A673 (cell line): ENCODE measurements around the gene DPH7. TPM values are rescaled to one million over a fixed set of nuclear protein-coding genes. Genes with fewer than 3 reads are reported as not detected.
"Not testable (repeated sequence)": the region's sequence is repeated elsewhere in the genome, so short reads cannot be mapped to it uniquely, and the experiment has no call there.

Experiments
- BruUV-seq: library from RNA; stranded (reverse); fragments of 400-500 nt; replicated peaks from 2 replicates; lab custom pipeline; 2021; lab: Mats Ljungman, UMichigan
- CTCF ChIA-PET: fragments of 300-600 bp; sonication (Branson Sonifier 250); formaldehyde crosslinking; loops from one replicate; lab custom pipeline; 2022; ENCODE audit warnings: antibody characterized with exemption; lab: Charles Lee
- POLR2A ChIA-PET: fragments of 300-600 bp; sonication (Branson Sonifier 250); formaldehyde crosslinking; loops from one replicate; lab custom pipeline; 2022; ENCODE audit warnings: antibody characterized with exemption; ENCODE audit not compliant: low non-redundant PET; lab: Charles Lee
- DNase-seq: peaks from one replicate; pipeline ENCODE4 v3.0.0-alpha.2; 2015; ENCODE audit warnings: low spot score
- H3K27ac ChIP-seq: fragments of 200-600 bp; sonication (generic); 2 replicates; pipeline ENCODE4 v1.5.1; 2016; ENCODE audit warnings: mixed run types, low read depth, mild to moderate bottlenecking, mixed read lengths, antibody characterized with exemption, low read length; ENCODE audit not compliant: poor library complexity, severe bottlenecking
- H3K27me3 ChIP-seq: fragments of 200-600 bp; sonication (generic); replicated peaks from 2 replicates; pipeline ENCODE4 v1.6.1; 2017; ENCODE audit warnings: mixed run types, low read depth, mild to moderate bottlenecking, mixed read lengths, antibody characterized with exemption, low read length; ENCODE audit not compliant: insufficient read depth, poor library complexity
- H3K36me3 ChIP-seq: fragments of 200-600 bp; sonication (generic); 2 replicates; pipeline ENCODE4 v1.6.1; 2016; ENCODE audit warnings: mixed run types, mild to moderate bottlenecking, mixed read lengths, antibody characterized with exemption, low read length; ENCODE audit not compliant: insufficient read depth, poor library complexity, severe bottlenecking
- H3K4me1 ChIP-seq: fragments of 200-600 bp; sonication (generic); 2 replicates; pipeline ENCODE4 v1.6.1; 2017; ENCODE audit warnings: mixed run types, mild to moderate bottlenecking, mixed read lengths, antibody characterized with exemption, low read length; ENCODE audit not compliant: insufficient read depth, poor library complexity, severe bottlenecking
- H3K4me3 ChIP-seq: fragments of 200-600 bp; sonication (generic); 2 replicates; pipeline ENCODE4 v1.5.1; 2016; ENCODE audit warnings: low read depth, mixed run types, mild to moderate bottlenecking, mixed read lengths, low read length; ENCODE audit not compliant: poor library complexity, severe bottlenecking
- H3K9me3 ChIP-seq: fragments of 200-600 bp; sonication (generic); 2 replicates; pipeline ENCODE4 v1.6.1; 2016; ENCODE audit warnings: mixed run types, low read depth, mild to moderate bottlenecking, mixed read lengths, antibody characterized with exemption, low read length; ENCODE audit not compliant: poor library complexity, severe bottlenecking
- CTCF ChIP-seq: fragments of 300-800, 200-600 bp; sonication (generic); conservative IDR thresholded peaks from 2 replicates; pipeline ENCODE4 v1.5.1; 2017; ENCODE audit warnings: low read depth, mild to moderate bottlenecking, antibody characterized with exemption, low read length, moderate library complexity, mixed read lengths
- EZH2 ChIP-seq: fragments of 200-600 bp; sonication (generic); IDR thresholded peaks from 2 replicates; pipeline ENCODE4 v1.6.1; 2017; ENCODE audit warnings: borderline replicate concordance, low read depth, mild to moderate bottlenecking, mixed read lengths, antibody characterized with exemption, low read length; ENCODE audit not compliant: poor library complexity, severe bottlenecking
- intact Hi-C: fragments of 100-400 bp; cut with micrococcal nuclease; formaldehyde crosslinking; loops from one replicate; pipeline ENCODE4 v1.10.0; 2022; ENCODE audit not compliant: unreplicated experiment
- total RNA-seq: library from RNA; stranded (reverse); gene quantifications from 2 replicates; pipeline ENCODE4 v1.2.3, GENCODE V29; 2021

The DPH7 gene
- total RNA-seq, 1 experiment from 2014 or later: 56.9 TPM

GRCh38 chr9:137515338-137515724, 63.4 kb downstream of the DPH7 start:
- ChIA-PET CTCF (no interaction called here), POLR2A (no interaction called here)
- Histone ChIP-seq H3K4me1 (no peaks in the 10 kb centered on the region), H3K4me3 (no peak overlapping the region), H3K27ac (no peak overlapping the region), H3K36me3 (no peaks in the 10 kb centered on the region), H3K9me3 (no peaks in the 10 kb centered on the region), H3K27me3 (no peaks in the 10 kb centered on the region)
- DNase-seq: no peak
- intact Hi-C loops: no loop called here
- no TSS peak for BruUV-seq
- no peak for TF ChIP-seq EZH2
- TF ChIP-seq CTCF: no peak

- BruUV-seq: no TSS peak
- CTCF ChIA-PET: no interaction called here
- no peak for DNase-seq
- H3K4me1 ChIP-seq: no peaks in the 10 kb centered on the region
- intact Hi-C loops: no loop called here
- no peaks in the 10 kb centered on the region for H3K9me3 ChIP-seq
- no peaks in the 10 kb centered on the region for H3K27me3 ChIP-seq
- H3K4me3 ChIP-seq: no peak overlapping the region
- H3K36me3 ChIP-seq: no peaks in the 10 kb centered on the region
- no peak overlapping the region for H3K27ac ChIP-seq
- POLR2A ChIA-PET: no interaction called here
- TF ChIP-seq EZH2 (no peak), CTCF (no peak)
Observed at GRCh38 chr9:137514691-137515337, 63.9 kb downstream of the DPH7 start.

GRCh38 chr9:137513801-137514570, 64.7 kb downstream of the DPH7 start:
- H3K27me3 ChIP-seq, H3K9me3 ChIP-seq, H3K27ac ChIP-seq, intact Hi-C loops, H3K4me3 ChIP-seq, DNase-seq, H3K4me1 ChIP-seq, CTCF ChIA-PET, BruUV-seq, H3K36me3 ChIP-seq, POLR2A ChIA-PET: not testable (repeated sequence)

GRCh38 chr9:137513136-137513535, 65.6 kb downstream of the DPH7 start:
- H3K27ac ChIP-seq, H3K4me1 ChIP-seq, H3K4me3 ChIP-seq, POLR2A ChIA-PET, intact Hi-C loops, BruUV-seq, H3K36me3 ChIP-seq, H3K27me3 ChIP-seq, H3K9me3 ChIP-seq, DNase-seq: not testable (repeated sequence)
- CTCF ChIA-PET: interaction anchor here (0.6 kb wide), 1 partner anchor 211 kb away, joined by 4 read pairs; the partner anchor contains the start of gene NRARP
